Karpas-422 (cell line): Measurements from ENCODE around the gene SORCS2. TPM values are rescaled to one million over a fixed set of nuclear protein-coding genes. Genes with fewer than 3 reads are reported as not detected.

ENCODE experiments used
- DNase-seq: peaks from one replicate; pipeline ENCODE4 v3.0.0-alpha.2; 2015
- H2AFZ ChIP-seq: fragments of 200-600 bp; sonication (generic); 2 replicates; pipeline ENCODE4 v1.6.1; 2014; ENCODE audit warnings: antibody characterized with exemption, low read length, mixed read lengths
- H3K27ac ChIP-seq: fragments of 200-600 bp; sonication (generic); 2 replicates; pipeline ENCODE4 v1.5.1; 2014; ENCODE audit warnings: mild to moderate bottlenecking, low read length, moderate library complexity
- H3K27me3 ChIP-seq: fragments of 200-600 bp; sonication (generic); 2 replicates; pipeline ENCODE4 v1.6.1; 2014; ENCODE audit warnings: low read length, mixed read lengths
- H3K36me3 ChIP-seq: fragments of 200-600 bp; sonication (generic); 2 replicates; pipeline ENCODE4 v1.6.1; 2014; ENCODE audit warnings: low read length, mixed read lengths; ENCODE audit not compliant: insufficient read depth
- H3K4me1 ChIP-seq: fragments of 200-600 bp; sonication (generic); 2 replicates; pipeline ENCODE4 v1.6.1; 2014; ENCODE audit warnings: mild to moderate bottlenecking, low read length, mixed read lengths
- H3K4me2 ChIP-seq: fragments of 200-600 bp; sonication (generic); 2 replicates; pipeline ENCODE4 v1.6.1; 2014; ENCODE audit warnings: low read length, low read depth, mild to moderate bottlenecking; ENCODE audit not compliant: poor library complexity, severe bottlenecking
- H3K4me3 ChIP-seq: fragments of 200-600 bp; sonication (generic); 2 replicates; pipeline ENCODE4 v1.5.1; 2014; ENCODE audit warnings: mild to moderate bottlenecking, antibody characterized with exemption, low read length, mixed read lengths
- H3K79me2 ChIP-seq: fragments of 200-600 bp; sonication (generic); 2 replicates; pipeline ENCODE4 v1.6.1; 2014; ENCODE audit warnings: mild to moderate bottlenecking, low read length, mixed read lengths
- H3K9ac ChIP-seq: fragments of 200-600 bp; sonication (generic); 2 replicates; pipeline ENCODE4 v1.6.0; 2014; ENCODE audit warnings: low read length
- H3K9me2 ChIP-seq: fragments of 200-600 bp; sonication (generic), shearing (Covaris generic); replicated peaks from 2 replicates; pipeline ENCODE4 v1.6.0; 2014; ENCODE audit warnings: mild to moderate bottlenecking, low read length, moderate library complexity; ENCODE audit not compliant: insufficient read depth
- H3K9me3 ChIP-seq: fragments of 300-700, 200-600 bp; sonication (generic); 2 replicates; pipeline ENCODE4 v1.6.1; 2014; ENCODE audit warnings: low read length, mixed read lengths
- H4K20me1 ChIP-seq: fragments of 200-600 bp; sonication (generic); 2 replicates; pipeline ENCODE4 v1.6.1; 2014; ENCODE audit warnings: mild to moderate bottlenecking, antibody characterized with exemption, low read length, low read depth; ENCODE audit not compliant: insufficient read depth
- total RNA-seq: library from RNA; depleted of rRNA; stranded (reverse); fragments of >200 nt; shearing (Covaris generic); gene quantifications from 2 replicates; pipeline ENCODE4 v1.2.3, GENCODE V29; 2014; ENCODE audit warnings: low replicate concordance

SORCS2 gene
- total RNA-seq, 1 experiment from 2014 or later = not detected

DNA sequence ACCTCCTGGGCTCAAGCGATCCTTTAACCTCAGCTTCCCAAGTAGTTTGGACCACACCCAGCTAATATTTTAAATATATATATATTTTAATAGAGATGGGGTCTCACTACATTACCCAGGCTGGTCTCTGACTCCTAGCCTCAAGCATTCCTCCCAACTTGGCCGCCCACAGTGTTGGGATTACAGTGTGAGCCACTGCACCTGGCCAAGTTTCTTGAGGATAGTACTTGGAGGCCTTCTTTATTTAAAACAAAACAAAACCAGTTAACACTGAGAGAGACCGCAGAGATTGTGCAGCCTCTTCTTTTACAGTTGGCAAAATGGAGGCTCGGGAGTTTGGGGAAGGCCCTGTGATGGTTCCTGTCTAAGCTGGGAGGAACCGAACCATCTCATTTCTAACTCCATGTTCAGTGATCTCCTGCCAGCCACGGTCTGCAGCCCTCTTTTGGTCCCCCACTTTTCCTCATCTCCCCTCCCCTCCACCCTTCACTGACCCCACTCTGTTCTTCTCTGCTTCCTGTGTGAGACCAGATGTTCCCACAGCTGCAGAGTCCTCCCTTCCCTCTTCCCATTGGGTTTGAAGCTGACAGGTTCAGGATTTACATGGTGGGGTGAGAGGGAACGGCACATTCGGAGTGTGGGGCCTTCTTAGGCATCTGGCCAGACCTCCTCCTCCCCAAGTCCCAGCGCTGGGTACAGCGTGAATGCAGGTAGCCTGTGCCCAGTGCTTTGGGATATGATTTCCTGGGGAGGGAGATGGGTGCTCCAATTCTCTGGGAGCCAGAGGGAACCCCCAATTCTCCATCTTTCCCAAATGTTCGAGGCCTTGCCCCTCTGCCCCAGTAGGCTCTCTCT is 1.4 kb upstream of the SORCS2 start:
- Histone ChIP-seq H3K4me1 (peaks cover 8% of the 10 kb centered on the region), H3K9me2 (no peaks in the 10 kb centered on the region), H3K36me3 (no peaks in the 10 kb centered on the region), H3K9me3 (no peaks in the 10 kb centered on the region), H3K4me2 (no peak overlapping the region), H4K20me1 (no peaks in the 10 kb centered on the region), H3K27me3 (no peaks in the 10 kb centered on the region), H3K79me2 (no peaks in the 10 kb centered on the region), H3K9ac (no peak overlapping the region), H2AFZ (no peak overlapping the region), H3K27ac (no peak overlapping the region), H3K4me3 (no peak overlapping the region)
- DNase-seq = no peak

GRCh38 chr4:7191546-7192251 is 639 bp upstream of the SORCS2 start:
- peaks cover 14% of the 10 kb centered on the region; the same call in 1 of the 2 replicates for H3K4me1 ChIP-seq
- H4K20me1 ChIP-seq = no peaks in the 10 kb centered on the region
- H3K36me3 ChIP-seq = no peaks in the 10 kb centered on the region
- no peak overlapping the region for H3K9ac ChIP-seq
- no peak overlapping the region for H3K4me2 ChIP-seq
- H3K27ac ChIP-seq = no peak overlapping the region
- no peak overlapping the region for H2AFZ ChIP-seq
- DNase-seq = no peak
- no peaks in the 10 kb centered on the region for H3K27me3 ChIP-seq
- no peaks in the 10 kb centered on the region for H3K9me2 ChIP-seq
- H3K4me3 ChIP-seq = no peak overlapping the region
- H3K9me3 ChIP-seq = no peaks in the 10 kb centered on the region
- no peaks in the 10 kb centered on the region for H3K79me2 ChIP-seq

- Histone ChIP-seq H3K9me2 (no peaks in the 10 kb centered on the region), H3K4me1 (peaks cover 11% of the 10 kb centered on the region; the same call in 1 of the 2 replicates), H4K20me1 (no peaks in the 10 kb centered on the region), H3K27ac (no peak overlapping the region), H3K9ac (no peak overlapping the region), H3K4me2 (no peak overlapping the region), H3K27me3 (no peaks in the 10 kb centered on the region), H3K36me3 (no peaks in the 10 kb centered on the region), H3K4me3 (no peak overlapping the region), H3K79me2 (no peaks in the 10 kb centered on the region), H3K9me3 (no peaks in the 10 kb centered on the region), H2AFZ (no peak overlapping the region)
- DNase-seq = no peak
Measured at GRCh38 chr4:7193030-7193958, 956 bp downstream of the SORCS2 start.

- Histone ChIP-seq H3K9ac (no peak overlapping the region), H4K20me1 (no peaks in the 10 kb centered on the region), H3K9me3 (no peaks in the 10 kb centered on the region), H3K27me3 (no peaks in the 10 kb centered on the region), H2AFZ (no peak overlapping the region), H3K79me2 (no peaks in the 10 kb centered on the region), H3K4me3 (no peak overlapping the region), H3K4me2 (no peak overlapping the region), H3K36me3 (no peaks in the 10 kb centered on the region), H3K9me2 (no peaks in the 10 kb centered on the region), H3K27ac (no peak overlapping the region), H3K4me1 (peaks cover 15% of the 10 kb centered on the region; the same call in 1 of the 2 replicates)
- peak; percentile 88 for DNase-seq
Measured at GRCh38 chr4:7194251-7195140, 2.2 kb downstream of the SORCS2 start.

DNA sequence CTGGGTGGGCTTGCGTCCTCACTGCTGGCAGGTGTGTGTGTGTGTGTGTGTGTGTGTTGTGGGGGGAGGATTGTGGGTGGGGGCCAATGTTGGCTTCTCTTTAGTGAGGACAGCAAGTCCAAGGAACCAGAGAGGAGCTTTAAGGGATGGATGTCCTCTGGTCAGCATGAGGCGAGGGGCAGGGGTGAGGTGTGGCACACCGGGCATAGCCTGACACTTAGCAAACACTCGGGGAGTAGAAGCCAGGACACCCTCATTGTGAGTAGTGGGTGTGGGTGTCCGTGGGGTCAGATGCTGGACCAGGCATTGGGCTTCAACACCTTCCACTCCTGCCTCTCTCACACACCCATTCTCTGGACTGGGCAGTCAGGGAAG is 2.8 kb downstream of the SORCS2 start:
- H3K36me3 ChIP-seq = no peaks in the 10 kb centered on the region
- no peak for DNase-seq
- no peaks in the 10 kb centered on the region for H3K9me3 ChIP-seq
- peaks cover 15% of the 10 kb centered on the region; the same call in 1 of the 2 replicates for H3K4me1 ChIP-seq
- no peaks in the 10 kb centered on the region for H3K9me2 ChIP-seq
- H3K4me3 ChIP-seq = no peak overlapping the region
- H3K79me2 ChIP-seq = no peaks in the 10 kb centered on the region
- H3K4me2 ChIP-seq = no peak overlapping the region
- no peak overlapping the region for H2AFZ ChIP-seq
- no peaks in the 10 kb centered on the region for H4K20me1 ChIP-seq
- H3K9ac ChIP-seq = no peak overlapping the region
- no peak overlapping the region for H3K27ac ChIP-seq
- no peaks in the 10 kb centered on the region for H3K27me3 ChIP-seq

DNA sequence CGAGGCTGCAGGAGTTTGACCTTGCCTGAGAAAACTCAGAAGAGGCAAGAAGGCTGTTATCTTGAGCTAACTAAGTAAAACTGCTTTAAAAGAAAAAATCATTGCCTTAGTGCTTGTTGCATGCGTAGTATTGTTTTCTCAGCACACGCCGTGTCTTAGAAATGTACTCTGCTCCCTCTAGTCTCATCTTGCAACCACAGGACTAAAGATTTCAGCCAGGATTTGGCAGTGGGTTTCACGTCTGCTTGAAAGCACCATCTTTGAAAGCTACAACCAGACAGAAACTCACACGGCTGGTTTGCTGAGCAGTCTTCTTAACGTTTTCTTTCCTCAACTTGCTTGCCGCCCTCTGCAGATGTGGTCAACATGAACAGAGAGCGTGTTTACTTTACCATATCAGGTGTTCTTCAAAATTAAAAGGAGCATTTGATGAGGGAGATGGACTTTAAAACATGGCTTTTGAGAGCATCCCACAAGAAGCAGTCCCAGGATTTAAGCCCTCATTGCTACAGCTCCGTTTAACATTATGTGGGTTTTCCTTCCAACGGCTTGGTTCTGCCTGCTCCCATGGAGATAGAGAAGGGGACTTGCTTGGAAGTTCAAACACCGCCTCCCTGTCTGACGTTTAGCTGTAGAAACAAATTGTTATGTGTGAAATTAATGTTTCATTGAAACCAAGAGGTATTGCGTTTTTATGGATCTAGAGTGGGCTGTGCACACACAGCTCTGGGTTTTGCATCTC is 3.4 kb downstream of the SORCS2 start:
- no peaks in the 10 kb centered on the region for H3K36me3 ChIP-seq
- no peaks in the 10 kb centered on the region for H3K79me2 ChIP-seq
- H3K4me2 ChIP-seq = no peak overlapping the region
- DNase-seq = no peak
- no peaks in the 10 kb centered on the region for H3K27me3 ChIP-seq
- H3K4me1 ChIP-seq = peaks cover 15% of the 10 kb centered on the region; the same call in 1 of the 2 replicates
- no peak overlapping the region for H3K27ac ChIP-seq
- no peaks in the 10 kb centered on the region for H4K20me1 ChIP-seq
- no peaks in the 10 kb centered on the region for H3K9me2 ChIP-seq
- no peak overlapping the region for H3K4me3 ChIP-seq
- H3K9me3 ChIP-seq = no peaks in the 10 kb centered on the region
- H2AFZ ChIP-seq = no peak overlapping the region
- H3K9ac ChIP-seq = no peak overlapping the region

- Histone ChIP-seq H4K20me1 (no peaks in the 10 kb centered on the region), H3K4me2 (no peak overlapping the region), H3K9me2 (no peaks in the 10 kb centered on the region), H3K27me3 (no peaks in the 10 kb centered on the region), H3K36me3 (no peaks in the 10 kb centered on the region), H3K4me1 (peaks cover 15% of the 10 kb centered on the region; the same call in 1 of the 2 replicates), H3K27ac (no peak overlapping the region), H3K4me3 (no peak overlapping the region), H3K9ac (no peak overlapping the region), H3K9me3 (no peaks in the 10 kb centered on the region), H2AFZ (no peak overlapping the region), H3K79me2 (no peaks in the 10 kb centered on the region)
- DNase-seq = no peak
Measured at GRCh38 chr4:7196288-7196651, 3.9 kb downstream of the SORCS2 start.
